Mesenteric fat pad (tissue), 1 donor: ENCODE measurements around the gene RUFY1. TPM values are rescaled to one million over a fixed set of nuclear protein-coding genes. Genes with fewer than 3 reads are reported as not detected.
A peak's percentile ranks its signal among the peaks of the same experiment; 100 is the strongest.
"Not testable (repeated sequence)": the region's sequence is repeated elsewhere in the genome, so short reads cannot be mapped to it uniquely, and the experiment has no call there.

Source experiments
- DNase-seq: peaks from one replicate; pipeline ENCODE4 v3.0.0-alpha.2; 2020; ENCODE audit warnings: low spot score
- long read RNA-seq: library from polyadenylated mRNA; unstranded; transcript quantifications from one replicate; pipeline ENCODE4 v2.0.0, GENCODE V29; 2020
- total RNA-seq: library from RNA; stranded (reverse); fragmentation: NEBNext Ultra II Directional; extraction: Animal tissue kit (Norgen Biotek cat#: 25700); gene quantifications from one replicate; pipeline ENCODE4 v1.2.1, GENCODE V29; 2021
- donor health status: DM: yes; HTN: yes; CAD: no.

Gene RUFY1
- total RNA-seq: 40.9 TPM
- long read RNA-seq, transcript RUFY1-201 (18 exons, 2,646 nt): major isoform, 11 of 59 reads
- long read RNA-seq, transcript RUFY1-204 (17 exons, 2,642 nt): minor isoform, 5 of 59 reads
- long read RNA-seq, partial matches to known transcripts: 23 of 59 reads
- long read RNA-seq, other reads (novel, unspliced or antisense): 16 of 59 reads

GRCh38 chr5:179550511-179551342 lies at the start of gene RUFY1:
Gene RUFY1, plus strand, starts transcription at chr5:179550554. Its CDS starts 16 bp downstream, at chr5:179550570.
- DNase-seq: peak; percentile 94

GRCh38 chr5:179501997-179502396 lies 48.4 kb upstream of the RUFY1 start:
- DNase-seq: not testable (repeated sequence)

- not testable (repeated sequence) for DNase-seq
Observed at GRCh38 chr5:179502420-179502819, 47.9 kb upstream of the RUFY1 start.

GRCh38 chr5:179504191-179504590 lies 46.2 kb upstream of the RUFY1 start:
- DNase-seq: no peak

- no peak for DNase-seq
Observed at GRCh38 chr5:179504600-179505396, 45.6 kb upstream of the RUFY1 start.

GRCh38 chr5:179505636-179506261 lies 44.6 kb upstream of the RUFY1 start:
- DNase-seq: no peak

GRCh38 chr5:179509239-179509638 lies 41.1 kb upstream of the RUFY1 start:
- no peak for DNase-seq

GRCh38 chr5:179509845-179510244 lies 40.5 kb upstream of the RUFY1 start:
- DNase-seq: no peak

- peak; percentile 49 for DNase-seq
Observed at GRCh38 chr5:179512452-179513000, 37.8 kb upstream of the RUFY1 start.

GRCh38 chr5:179515501-179515900 lies 34.9 kb upstream of the RUFY1 start:
- DNase-seq: peak; percentile 45

- DNase-seq: peak; percentile 57
Observed at GRCh38 chr5:179516221-179516620, 34.1 kb upstream of the RUFY1 start.

- not testable (repeated sequence) for DNase-seq
Observed at GRCh38 chr5:179517746-179518145, 32.6 kb upstream of the RUFY1 start.

- peak; percentile 26 for DNase-seq
Observed at GRCh38 chr5:179518369-179518768, 32.0 kb upstream of the RUFY1 start.

GRCh38 chr5:179519416-179520070 lies 30.8 kb upstream of the RUFY1 start:
- peak; percentile 43 for DNase-seq

GRCh38 chr5:179522107-179522506 lies 28.2 kb upstream of the RUFY1 start:
- not testable (repeated sequence) for DNase-seq

GRCh38 chr5:179526978-179527377 lies 23.4 kb upstream of the RUFY1 start:
- DNase-seq: no peak

GRCh38 chr5:179530069-179530998 lies 20.0 kb upstream of the RUFY1 start:
- peak; percentile 90 for DNase-seq

- no peak for DNase-seq
Observed at GRCh38 chr5:179533024-179533423, 17.3 kb upstream of the RUFY1 start.

- DNase-seq: no peak
Observed at GRCh38 chr5:179533907-179534306, 16.4 kb upstream of the RUFY1 start.
